Measurements from ENCODE around the gene PDE4B.

Gene PDE4B

GRCh38 chr1:65971547-65971946, 178.9 kb downstream of the PDE4B start:
- Mint-ChIP-seq H3K27ac (no peak overlapping the region), H3K4me3 (no peak overlapping the region), H3K4me1 (no peaks in the 10 kb centered on the region), H3K9me3 (peaks cover 10% of the 10 kb centered on the region), H3K36me3 (no peaks in the 10 kb centered on the region)
- DNase-seq (ENCODE audit: low spot score in 2 of 2) (no peak), ATAC-seq (peak; percentile 71)

GRCh38 chr1:65975708-65976107, 183.0 kb downstream of the PDE4B start:
- DNase-seq (ENCODE audit: low spot score in 2 of 2), result no peak
- Mint-ChIP-seq H3K27ac (no peak overlapping the region), H3K4me3 (no peak overlapping the region), H3K9me3 (peaks cover 12% of the 10 kb centered on the region), H3K36me3 (no peaks in the 10 kb centered on the region), H3K4me1 (no peaks in the 10 kb centered on the region)
- ATAC-seq, result no peak

GRCh38 chr1:65979136-65980044, 186.7 kb downstream of the PDE4B start:
- Mint-ChIP-seq H3K36me3 (no peaks in the 10 kb centered on the region), H3K4me1 (no peaks in the 10 kb centered on the region), H3K27ac (no peak overlapping the region)

GRCh38 chr1:65980237-65980636, 187.5 kb downstream of the PDE4B start:
- Mint-ChIP-seq H3K4me3 (no peak overlapping the region), H3K36me3 (no peaks in the 10 kb centered on the region), H3K9me3 (peaks cover 6% of the 10 kb centered on the region), H3K4me1 (no peaks in the 10 kb centered on the region), H3K27ac (no peak overlapping the region)
- ATAC-seq (no peak), DNase-seq (ENCODE audit: low spot score in 2 of 2) (no peak)

More at GRCh38 chr1:65979136-65980044, 186.7 kb downstream of the PDE4B start:
- H3K9me3 Mint-ChIP-seq, result peaks cover 12% of the 10 kb centered on the region
- no peak overlapping the region for H3K4me3 Mint-ChIP-seq
- no peak for ATAC-seq
- DNase-seq (ENCODE audit: low spot score in 2 of 2), result no peak

- ATAC-seq, result no peak
- Mint-ChIP-seq H3K27ac (no peak overlapping the region), H3K4me3 (no peak overlapping the region), H3K36me3 (no peaks in the 10 kb centered on the region), H3K4me1 (no peaks in the 10 kb centered on the region), H3K9me3 (no peaks in the 10 kb centered on the region)
- no peak for DNase-seq (ENCODE audit: low spot score in 2 of 2)
Observed at GRCh38 chr1:65983500-65983899, 190.8 kb downstream of the PDE4B start.

GRCh38 chr1:65985393-65986066, 192.8 kb downstream of the PDE4B start:
- H3K9me3 Mint-ChIP-seq, result no peaks in the 10 kb centered on the region
- H3K36me3 Mint-ChIP-seq, result no peaks in the 10 kb centered on the region
- H3K27ac Mint-ChIP-seq, result no peak overlapping the region
- ATAC-seq (no peak), DNase-seq (ENCODE audit: low spot score in 2 of 2) (no peak)
- no peak overlapping the region for H3K4me3 Mint-ChIP-seq
- H3K4me1 Mint-ChIP-seq, result no peaks in the 10 kb centered on the region

- DNase-seq (ENCODE audit: low spot score in 2 of 2) (no peak), ATAC-seq (no peak)
- no peak overlapping the region for H3K4me3 Mint-ChIP-seq
- no peaks in the 10 kb centered on the region for H3K9me3 Mint-ChIP-seq
- no peaks in the 10 kb centered on the region for H3K4me1 Mint-ChIP-seq
- no peaks in the 10 kb centered on the region for H3K36me3 Mint-ChIP-seq
- H3K27ac Mint-ChIP-seq, result no peak overlapping the region
Observed at GRCh38 chr1:65986146-65986545, 193.5 kb downstream of the PDE4B start.

- Mint-ChIP-seq H3K4me3 (no peak overlapping the region), H3K4me1 (no peaks in the 10 kb centered on the region), H3K36me3 (no peaks in the 10 kb centered on the region), H3K9me3 (no peaks in the 10 kb centered on the region), H3K27ac (no peak overlapping the region)
- no peak for DNase-seq (ENCODE audit: low spot score in 2 of 2)
- no peak for ATAC-seq
Observed at GRCh38 chr1:65990161-65990560, 197.5 kb downstream of the PDE4B start.

- no peak overlapping the region for H3K4me3 Mint-ChIP-seq
- H3K4me1 Mint-ChIP-seq, result no peaks in the 10 kb centered on the region
- H3K9me3 Mint-ChIP-seq, result no peaks in the 10 kb centered on the region
- H3K36me3 Mint-ChIP-seq, result no peaks in the 10 kb centered on the region
- DNase-seq (ENCODE audit: low spot score in 2 of 2) (no peak), ATAC-seq (no peak)
- no peak overlapping the region for H3K27ac Mint-ChIP-seq
Observed at GRCh38 chr1:65991694-65992093, 199.0 kb downstream of the PDE4B start.

- no peaks in the 10 kb centered on the region for H3K9me3 Mint-ChIP-seq
- H3K36me3 Mint-ChIP-seq, result no peaks in the 10 kb centered on the region
Observed at GRCh38 chr1:65992165-65992821, 199.6 kb downstream of the PDE4B start.

GRCh38 chr1:65992831-65993271, 200.2 kb downstream of the PDE4B start:
- H3K27ac Mint-ChIP-seq, result no peak overlapping the region
- no peaks in the 10 kb centered on the region for H3K4me1 Mint-ChIP-seq
- ATAC-seq (no peak), DNase-seq (ENCODE audit: low spot score in 2 of 2) (no peak)
- no peaks in the 10 kb centered on the region for H3K9me3 Mint-ChIP-seq
- no peak overlapping the region for H3K4me3 Mint-ChIP-seq
- no peaks in the 10 kb centered on the region for H3K36me3 Mint-ChIP-seq

More at GRCh38 chr1:65992165-65992821, 199.6 kb downstream of the PDE4B start:
- Mint-ChIP-seq H3K4me3 (no peak overlapping the region), H3K27ac (no peak overlapping the region), H3K4me1 (no peaks in the 10 kb centered on the region)
- no peak for DNase-seq (ENCODE audit: low spot score in 2 of 2)
- no peak for ATAC-seq

GRCh38 chr1:65994223-65994622, 201.5 kb downstream of the PDE4B start:
- Mint-ChIP-seq H3K4me1 (no peaks in the 10 kb centered on the region), H3K4me3 (no peak overlapping the region), H3K27ac (no peak overlapping the region), H3K36me3 (no peaks in the 10 kb centered on the region), H3K9me3 (no peaks in the 10 kb centered on the region)
- ATAC-seq (no peak), DNase-seq (ENCODE audit: low spot score in 2 of 2) (no peak)

GRCh38 chr1:65995336-65995735, 202.6 kb downstream of the PDE4B start:
- ATAC-seq, result no peak

GRCh38 chr1:65995928-65996327, 203.2 kb downstream of the PDE4B start:
- DNase-seq (ENCODE audit: low spot score in 2 of 2) (no peak), ATAC-seq (no peak)
- Mint-ChIP-seq H3K4me3 (no peak overlapping the region), H3K27ac (no peak overlapping the region), H3K9me3 (no peaks in the 10 kb centered on the region), H3K4me1 (no peaks in the 10 kb centered on the region), H3K36me3 (no peaks in the 10 kb centered on the region)

More at GRCh38 chr1:65995336-65995735, 202.6 kb downstream of the PDE4B start:
- Mint-ChIP-seq H3K4me3 (no peak overlapping the region), H3K27ac (no peak overlapping the region), H3K9me3 (no peaks in the 10 kb centered on the region), H3K36me3 (no peaks in the 10 kb centered on the region), H3K4me1 (no peaks in the 10 kb centered on the region)
- no peak for DNase-seq (ENCODE audit: low spot score in 2 of 2)

- DNase-seq (ENCODE audit: low spot score in 2 of 2), result no peak
- no peak for ATAC-seq
- Mint-ChIP-seq H3K4me3 (no peak overlapping the region), H3K9me3 (no peaks in the 10 kb centered on the region), H3K4me1 (no peaks in the 10 kb centered on the region), H3K27ac (no peak overlapping the region), H3K36me3 (no peaks in the 10 kb centered on the region)
Observed at GRCh38 chr1:65997693-65998092, 205.0 kb downstream of the PDE4B start.

Measured in stimulated activated effector memory CD8-positive, alpha-beta T cell treated with anti-CD3 and anti-CD28 coated beads, Interleukin-12 subunit alpha, Interleukin-12 subunit beta, amount 100 ng/mL, for 72 hours (primary cell).